Measurements from ENCODE around the gene DISP2. TPM values are rescaled to one million over a fixed set of nuclear protein-coding genes. Genes with fewer than 3 reads are reported as not detected.

Gene DISP2
- total RNA-seq, 2 donors from 2014 or later = 0.21 to 0.54 TPM

DNA sequence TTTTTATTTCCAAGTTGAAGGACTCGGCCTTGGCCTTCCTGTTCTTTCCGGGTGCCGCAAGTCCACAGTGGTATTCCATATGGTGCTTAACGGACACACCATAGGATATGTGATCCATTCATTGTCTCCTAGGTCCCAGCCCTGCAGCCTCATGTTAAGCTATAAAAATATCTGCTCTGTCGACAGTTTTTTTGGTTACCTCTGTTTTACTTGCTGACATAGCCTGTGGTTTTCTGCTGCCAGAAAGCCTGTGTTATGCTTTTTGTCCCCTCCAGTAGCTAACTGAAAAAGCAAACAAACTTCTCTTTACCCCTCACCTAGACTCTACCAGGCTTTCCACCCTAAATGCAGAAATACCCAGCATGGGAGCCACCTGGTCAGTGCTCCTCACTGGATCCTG is 29.3 kb upstream of the DISP2 start:
- ATAC-seq (ENCODE audit: insufficient number of reproducible peaks, low FRiP score, low read depth) = no peak
- Histone ChIP-seq H3K36me3 (no peaks in the 10 kb centered on the region), H3K4me3 (peak overlapping the region; percentile 87), H3K4me1 (ENCODE audit: control insufficient read depth in 1 of 2, low read depth in 2 of 2) (peaks cover 52 to 83% of the 10 kb centered on the region in 2 donors), H3K27ac (peak overlapping the region; percentile 78 to 86), H3K9me3 (no peaks in the 10 kb centered on the region), H3K27me3 (replicated peaks; ENCODE audit: insufficient read depth) (no peaks in the 10 kb centered on the region)
- DNase-seq (ENCODE audit: low spot score) = no peak
- TF ChIP-seq, protein P1, sequence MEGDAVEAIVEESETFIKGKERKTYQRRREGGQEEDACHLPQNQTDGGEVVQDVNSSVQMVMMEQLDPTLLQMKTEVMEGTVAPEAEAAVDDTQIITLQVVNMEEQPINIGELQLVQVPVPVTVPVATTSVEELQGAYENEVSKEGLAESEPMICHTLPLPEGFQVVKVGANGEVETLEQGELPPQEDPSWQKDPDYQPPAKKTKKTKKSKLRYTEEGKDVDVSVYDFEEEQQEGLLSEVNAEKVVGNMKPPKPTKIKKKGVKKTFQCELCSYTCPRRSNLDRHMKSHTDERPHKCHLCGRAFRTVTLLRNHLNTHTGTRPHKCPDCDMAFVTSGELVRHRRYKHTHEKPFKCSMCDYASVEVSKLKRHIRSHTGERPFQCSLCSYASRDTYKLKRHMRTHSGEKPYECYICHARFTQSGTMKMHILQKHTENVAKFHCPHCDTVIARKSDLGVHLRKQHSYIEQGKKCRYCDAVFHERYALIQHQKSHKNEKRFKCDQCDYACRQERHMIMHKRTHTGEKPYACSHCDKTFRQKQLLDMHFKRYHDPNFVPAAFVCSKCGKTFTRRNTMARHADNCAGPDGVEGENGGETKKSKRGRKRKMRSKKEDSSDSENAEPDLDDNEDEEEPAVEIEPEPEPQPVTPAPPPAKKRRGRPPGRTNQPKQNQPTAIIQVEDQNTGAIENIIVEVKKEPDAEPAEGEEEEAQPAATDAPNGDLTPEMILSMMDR (IDR thresholded peaks at IDR 0.05) = no peak

DNA sequence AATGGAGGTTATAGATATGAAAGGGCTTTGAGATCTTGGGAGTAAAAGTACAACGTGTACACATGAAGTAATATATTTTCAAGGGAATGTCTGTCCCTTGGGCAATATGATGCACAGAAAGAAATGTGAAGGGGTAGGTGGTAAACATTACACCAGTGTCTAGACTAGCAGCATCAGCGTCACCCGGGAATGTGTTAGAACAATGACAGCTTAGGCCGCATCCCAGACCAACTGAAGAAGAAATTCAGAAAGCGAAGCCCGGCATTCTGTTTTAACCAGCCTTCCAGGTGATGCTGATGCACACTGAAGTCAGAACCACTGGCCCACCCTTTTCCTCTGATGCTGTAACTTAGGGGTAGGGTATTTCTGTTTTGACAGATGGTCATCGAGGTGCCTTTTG is 28.2 kb upstream of the DISP2 start:
- H3K9me3 ChIP-seq = no peaks in the 10 kb centered on the region
- no peaks in the 10 kb centered on the region for H3K36me3 ChIP-seq
- peaks cover 59 to 93% of the 10 kb centered on the region in 2 donors for H3K4me1 ChIP-seq (ENCODE audit: control insufficient read depth in 1 of 2, low read depth in 2 of 2)
- H3K27ac ChIP-seq = peak overlapping the region; percentile 78 to 86
- no peak overlapping the region for H3K4me3 ChIP-seq
- ATAC-seq (ENCODE audit: insufficient number of reproducible peaks, low FRiP score, low read depth) = no peak
- H3K27me3 ChIP-seq (replicated peaks; ENCODE audit: insufficient read depth) = no peaks in the 10 kb centered on the region
- TF ChIP-seq, protein P1 (IDR thresholded peaks at IDR 0.05) = no peak
- no peak for DNase-seq (ENCODE audit: low spot score)

DNA sequence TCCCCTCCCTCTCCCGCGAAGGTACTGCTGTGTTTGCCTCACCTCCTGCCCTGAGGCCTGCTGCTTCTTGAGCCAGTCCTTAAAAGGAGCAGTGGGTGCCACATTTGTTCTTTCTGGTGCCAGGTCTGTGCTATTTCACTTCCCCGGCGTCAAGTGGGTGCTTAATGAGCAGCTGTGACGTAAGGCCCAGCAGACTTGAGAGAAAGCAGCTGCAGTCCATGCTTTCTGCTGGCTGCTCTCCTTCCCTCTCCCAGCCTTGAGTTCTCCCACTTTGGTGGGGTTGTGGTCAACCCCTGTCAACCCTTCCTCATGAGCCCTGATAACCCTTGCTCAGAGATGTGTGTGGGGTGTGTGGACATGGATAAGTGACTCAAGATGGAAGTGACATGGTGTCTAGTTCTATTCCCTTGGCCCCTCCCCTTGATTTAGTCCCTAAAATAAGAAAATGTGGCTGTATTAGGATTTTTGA is 27.6 kb upstream of the DISP2 start:
- H3K36me3 ChIP-seq = no peaks in the 10 kb centered on the region
- TF ChIP-seq, protein P1 (IDR thresholded peaks at IDR 0.05) = no peak
- no peak overlapping the region for H3K4me3 ChIP-seq
- ATAC-seq (ENCODE audit: insufficient number of reproducible peaks, low FRiP score, low read depth) (no peak), DNase-seq (ENCODE audit: low spot score) (peak; percentile 43)
- no peaks in the 10 kb centered on the region for H3K27me3 ChIP-seq (replicated peaks; ENCODE audit: insufficient read depth)
- H3K4me1 ChIP-seq (ENCODE audit: control insufficient read depth in 1 of 2, low read depth in 2 of 2) = peaks cover 57 to 94% of the 10 kb centered on the region in 2 donors
- peak overlapping the region; percentile 78 to 86 for H3K27ac ChIP-seq
- H3K9me3 ChIP-seq = no peaks in the 10 kb centered on the region

DNA sequence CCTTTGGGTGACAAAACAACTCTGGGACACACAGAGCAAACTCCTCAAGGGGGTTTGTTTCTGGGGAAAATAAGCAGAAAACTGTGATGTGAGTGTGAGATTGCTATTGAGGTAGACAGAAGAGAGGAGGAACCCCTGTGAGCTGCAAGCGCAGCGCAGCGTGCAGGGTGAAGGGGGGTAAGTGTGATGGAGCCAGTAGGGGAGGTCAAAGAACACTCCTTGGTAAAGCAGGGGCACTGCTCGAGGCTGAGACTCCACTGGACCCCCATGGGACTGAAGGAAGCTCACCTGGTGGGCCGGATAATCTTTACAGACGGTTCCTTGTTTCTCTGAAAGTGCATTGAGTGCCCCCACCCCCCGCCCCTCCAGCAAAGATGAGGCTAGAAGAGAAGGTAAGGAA is 27.0 kb upstream of the DISP2 start:
- H3K36me3 ChIP-seq = no peaks in the 10 kb centered on the region
- no peaks in the 10 kb centered on the region for H3K9me3 ChIP-seq
- peak overlapping the region; percentile 78 to 86 for H3K27ac ChIP-seq
- peaks cover 56 to 94% of the 10 kb centered on the region in 2 donors for H3K4me1 ChIP-seq (ENCODE audit: control insufficient read depth in 1 of 2, low read depth in 2 of 2)
- no peaks in the 10 kb centered on the region for H3K27me3 ChIP-seq (replicated peaks; ENCODE audit: insufficient read depth)
- TF ChIP-seq, protein P1 (IDR thresholded peaks at IDR 0.05) = no peak
- no peak for ATAC-seq (ENCODE audit: insufficient number of reproducible peaks, low FRiP score, low read depth)
- no peak for DNase-seq (ENCODE audit: low spot score)
- no peak overlapping the region for H3K4me3 ChIP-seq

DNA sequence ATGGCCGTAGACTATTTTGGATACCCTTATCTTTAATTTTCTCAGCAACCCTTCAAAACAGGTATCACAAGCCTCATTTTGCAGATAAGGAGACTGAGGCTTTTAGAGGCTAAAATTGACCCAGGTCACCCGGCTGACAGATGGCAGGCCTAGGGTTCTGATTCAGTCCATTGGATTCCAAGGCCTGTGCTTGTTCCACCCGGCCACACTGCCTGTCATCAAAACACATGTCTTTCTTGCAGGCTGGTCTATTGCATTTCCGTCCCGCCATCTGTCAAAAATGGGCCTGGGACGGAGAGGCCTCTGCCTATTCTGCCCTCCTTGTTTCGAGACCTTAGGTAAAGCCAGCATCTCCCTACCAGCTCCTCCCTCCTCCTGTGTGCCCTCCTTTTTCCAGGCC is 26.4 kb upstream of the DISP2 start:
- Histone ChIP-seq H3K36me3 (no peaks in the 10 kb centered on the region), H3K4me1 (ENCODE audit: control insufficient read depth in 1 of 2, low read depth in 2 of 2) (peaks cover 56 to 94% of the 10 kb centered on the region in 2 donors), H3K9me3 (no peaks in the 10 kb centered on the region), H3K27ac (peak overlapping the region; percentile 40 to 99), H3K4me3 (no peak overlapping the region), H3K27me3 (replicated peaks; ENCODE audit: insufficient read depth) (no peaks in the 10 kb centered on the region)
- ATAC-seq (ENCODE audit: insufficient number of reproducible peaks, low FRiP score, low read depth) (no peak), DNase-seq (ENCODE audit: low spot score) (no peak)
- TF ChIP-seq, protein P1 (IDR thresholded peaks at IDR 0.05) = no peak

Measured in thoracic aorta (tissue), 2 donors.